Panc1 (cell line): ENCODE data around the gene ELMOD1.

ENCODE experiments used
- CTCF ChIP-seq: fragments of 450-650 bp; IDR thresholded peaks from 2 replicates; pipeline ENCODE4 v1.5.1; 2017; ENCODE audit warnings: mild to moderate bottlenecking
- REST ChIP-seq, 2 experiments: IDR thresholded peaks; 2 replicates each; pipeline ENCODE4 v1.6.1; 2011 to 2012; ENCODE audit warnings: low read depth in 2 of 2, control low read depth in 1 of 2, low read length in 1 of 2, mild to moderate bottlenecking in 1 of 2, moderate library complexity in 1 of 2; ENCODE audit not compliant: insufficient read depth in 1 of 2
- TCF7L2 ChIP-seq: IDR thresholded peaks from 2 replicates; pipeline ENCODE4 v1.6.1; 2011; ENCODE audit warnings: mild to moderate bottlenecking, low read depth, low read length, inconsistent platforms

- TF ChIP-seq REST (IDR thresholded peaks at IDR 0.05; ENCODE audit: insufficient read depth in 1 of 2, low read depth in 2 of 2, low read length in 1 of 2) (no peak), CTCF (no peak), TCF7L2 (no peak)
These were observed 9.8 kb upstream of the ELMOD1 start for GRCh38 chr11:107581147-107581546.
